ENCODE data around the gene GRIN3A.
A peak's percentile ranks its signal among the peaks of the same experiment; 100 is the strongest.

GRIN3A gene

DNA sequence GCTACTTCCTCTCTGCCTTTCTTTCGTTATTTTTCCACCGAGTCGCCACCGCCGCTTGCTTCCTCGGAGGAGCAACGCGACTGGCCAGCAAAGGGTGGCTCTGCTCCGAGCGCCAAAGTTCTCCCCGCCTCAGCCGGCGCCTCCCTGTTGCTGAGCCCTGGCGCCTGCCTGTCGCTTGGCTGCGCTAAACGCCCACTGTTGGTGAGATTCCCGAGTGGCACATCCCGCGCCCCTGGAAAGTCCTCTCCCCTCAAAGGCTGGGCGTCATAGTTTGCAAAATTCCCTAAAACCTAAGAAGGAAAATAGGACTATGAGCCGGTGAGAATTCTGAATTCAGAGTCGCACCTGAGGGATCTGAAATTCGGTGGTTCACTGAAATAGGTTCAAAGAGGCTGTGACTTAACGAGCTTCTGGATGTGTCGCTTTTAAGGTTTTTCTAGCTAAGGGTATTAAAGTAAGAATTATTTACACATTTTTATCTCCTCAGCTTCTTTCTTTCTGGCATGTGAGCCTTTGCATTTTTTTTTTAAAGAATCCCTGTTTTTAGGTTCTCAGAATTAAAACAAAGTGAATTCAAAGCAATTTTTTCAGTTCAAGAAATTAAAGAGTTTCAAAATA, at the start of gene GRIN3A:
GRIN3A (minus strand) TSS at position 82 of the 618 bp plus-strand sequence. CDS start 668 bp downstream, outside the sequence.
- no peaks in the 10 kb centered on the region for H3K36me3 ChIP-seq (ENCODE audit: insufficient read depth, low read length)
- no peaks in the 10 kb centered on the region for H3K9me3 ChIP-seq (ENCODE audit: low read length)
- H3K4me3 ChIP-seq (ENCODE audit: low read length), result peak within 1 kb of the TSS; percentile 18
- H2AFZ ChIP-seq (ENCODE audit: low read depth, low read length), result peak within 1 kb of the TSS; percentile 23
- no peaks in the 10 kb centered on the region for H3K4me1 ChIP-seq (ENCODE audit: insufficient read depth, low read length)
- H3K27me3 ChIP-seq (ENCODE audit: insufficient read depth, low read length), result peaks cover 64% of the 10 kb centered on the region

GRCh38 chr9:101787891-101788290, 49.4 kb upstream of the GRIN3A start:
- Histone ChIP-seq H3K27me3 (ENCODE audit: insufficient read depth, low read length) (no peaks in the 10 kb centered on the region), H3K9me3 (ENCODE audit: low read length) (no peaks in the 10 kb centered on the region), H3K4me1 (ENCODE audit: insufficient read depth, low read length) (no peaks in the 10 kb centered on the region), H2AFZ (ENCODE audit: low read depth, low read length) (no peak overlapping the region), H3K4me3 (ENCODE audit: low read length) (no peak overlapping the region), H3K36me3 (ENCODE audit: insufficient read depth, low read length) (no peaks in the 10 kb centered on the region)

DNA sequence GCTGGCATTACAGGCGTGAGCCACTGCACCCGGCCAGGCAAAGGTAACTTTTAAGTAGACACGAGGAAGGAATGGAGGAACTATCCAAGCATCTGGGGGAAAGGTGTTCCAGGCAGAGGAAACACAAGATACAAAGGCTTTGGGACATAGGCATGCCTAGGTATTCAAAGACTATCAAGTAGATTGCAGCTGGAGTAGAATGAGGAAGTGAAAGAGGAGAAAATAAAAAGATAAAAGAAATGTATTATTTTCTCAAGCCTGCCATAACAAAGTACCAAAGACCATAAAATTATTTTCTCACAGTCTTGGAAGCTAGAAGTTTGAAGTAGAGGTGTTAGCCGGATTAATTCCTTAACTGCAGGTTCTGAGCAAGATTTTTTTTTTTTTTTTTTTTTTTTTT, 39.9 kb upstream of the GRIN3A start:
- Histone ChIP-seq H3K4me1 (ENCODE audit: insufficient read depth, low read length) (no peaks in the 10 kb centered on the region), H2AFZ (ENCODE audit: low read depth, low read length) (no peak overlapping the region), H3K9me3 (ENCODE audit: low read length) (no peaks in the 10 kb centered on the region), H3K36me3 (ENCODE audit: insufficient read depth, low read length) (no peaks in the 10 kb centered on the region), H3K4me3 (ENCODE audit: low read length) (no peak overlapping the region), H3K27me3 (ENCODE audit: insufficient read depth, low read length) (no peaks in the 10 kb centered on the region)

GRCh38 chr9:101764472-101764871, 26.0 kb upstream of the GRIN3A start:
- no peak overlapping the region for H3K4me3 ChIP-seq (ENCODE audit: low read length)
- H3K9me3 ChIP-seq (ENCODE audit: low read length), result no peaks in the 10 kb centered on the region
- H3K4me1 ChIP-seq (ENCODE audit: insufficient read depth, low read length), result no peaks in the 10 kb centered on the region
- no peak overlapping the region for H2AFZ ChIP-seq (ENCODE audit: low read depth, low read length)
- no peaks in the 10 kb centered on the region for H3K27me3 ChIP-seq (ENCODE audit: insufficient read depth, low read length)
- H3K36me3 ChIP-seq (ENCODE audit: insufficient read depth, low read length), result no peaks in the 10 kb centered on the region

- H3K4me3 ChIP-seq (ENCODE audit: low read length), result no peak overlapping the region
Measured at GRCh38 chr9:101758304-101758930, 20.0 kb upstream of the GRIN3A start.

GRCh38 chr9:101753716-101754115, 15.3 kb upstream of the GRIN3A start:
- no peaks in the 10 kb centered on the region for H3K36me3 ChIP-seq (ENCODE audit: insufficient read depth, low read length)
- no peak overlapping the region for H3K4me3 ChIP-seq (ENCODE audit: low read length)

More at GRCh38 chr9:101758304-101758930, 20.0 kb upstream of the GRIN3A start:
- Histone ChIP-seq H3K4me1 (ENCODE audit: insufficient read depth, low read length) (no peaks in the 10 kb centered on the region), H3K27me3 (ENCODE audit: insufficient read depth, low read length) (no peaks in the 10 kb centered on the region), H3K9me3 (ENCODE audit: low read length) (no peaks in the 10 kb centered on the region), H2AFZ (ENCODE audit: low read depth, low read length) (no peak overlapping the region), H3K36me3 (ENCODE audit: insufficient read depth, low read length) (no peaks in the 10 kb centered on the region)

DNA sequence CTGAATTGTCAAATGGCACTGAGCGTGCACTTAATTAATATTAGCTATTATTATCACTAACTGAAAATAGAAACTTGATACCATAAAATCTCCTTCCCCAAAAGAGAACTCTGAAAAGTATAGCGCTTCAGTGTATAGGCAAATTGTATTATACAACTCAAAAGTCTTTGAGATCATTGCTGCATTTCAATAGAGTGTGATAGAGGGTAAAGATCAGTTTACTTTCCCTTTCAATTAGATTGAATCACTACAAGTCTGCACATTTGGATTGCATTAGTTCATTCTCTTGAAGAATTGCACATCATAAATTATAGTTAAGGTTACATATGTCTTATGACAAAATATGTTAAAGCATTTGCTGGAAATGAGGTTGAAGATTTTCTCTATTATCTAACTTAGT, 13.4 kb upstream of the GRIN3A start:
- Histone ChIP-seq H3K4me1 (ENCODE audit: insufficient read depth, low read length) (no peaks in the 10 kb centered on the region), H2AFZ (ENCODE audit: low read depth, low read length) (no peak overlapping the region), H3K36me3 (ENCODE audit: insufficient read depth, low read length) (no peaks in the 10 kb centered on the region), H3K9me3 (ENCODE audit: low read length) (no peaks in the 10 kb centered on the region), H3K27me3 (ENCODE audit: insufficient read depth, low read length) (no peaks in the 10 kb centered on the region), H3K4me3 (ENCODE audit: low read length) (no peak overlapping the region)

More at GRCh38 chr9:101753716-101754115, 15.3 kb upstream of the GRIN3A start:
- Histone ChIP-seq H3K4me1 (ENCODE audit: insufficient read depth, low read length) (no peaks in the 10 kb centered on the region), H3K9me3 (ENCODE audit: low read length) (no peaks in the 10 kb centered on the region), H3K27me3 (ENCODE audit: insufficient read depth, low read length) (no peaks in the 10 kb centered on the region), H2AFZ (ENCODE audit: low read depth, low read length) (no peak overlapping the region)

DNA sequence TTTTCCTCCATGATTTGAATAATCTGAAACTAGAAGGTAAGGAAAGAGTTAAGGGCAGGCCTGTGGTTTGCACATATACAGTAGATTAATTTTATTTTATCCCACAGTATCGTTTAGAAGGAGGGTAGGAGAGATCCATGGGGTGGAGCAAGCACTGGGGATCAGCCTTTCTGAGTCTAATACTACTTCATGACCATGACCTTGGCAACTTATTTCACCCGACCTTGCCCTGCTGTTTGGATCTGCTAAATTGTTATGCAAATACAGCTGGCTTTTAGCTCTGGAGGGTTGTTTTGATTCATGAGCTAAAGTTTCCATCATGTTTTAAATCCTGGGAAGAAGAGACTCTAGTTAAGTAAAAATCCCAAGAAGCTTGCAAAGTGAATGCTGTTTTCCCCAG, 864 bp upstream of the GRIN3A start:
- no peak overlapping the region for H3K4me3 ChIP-seq (ENCODE audit: low read length)

DNA sequence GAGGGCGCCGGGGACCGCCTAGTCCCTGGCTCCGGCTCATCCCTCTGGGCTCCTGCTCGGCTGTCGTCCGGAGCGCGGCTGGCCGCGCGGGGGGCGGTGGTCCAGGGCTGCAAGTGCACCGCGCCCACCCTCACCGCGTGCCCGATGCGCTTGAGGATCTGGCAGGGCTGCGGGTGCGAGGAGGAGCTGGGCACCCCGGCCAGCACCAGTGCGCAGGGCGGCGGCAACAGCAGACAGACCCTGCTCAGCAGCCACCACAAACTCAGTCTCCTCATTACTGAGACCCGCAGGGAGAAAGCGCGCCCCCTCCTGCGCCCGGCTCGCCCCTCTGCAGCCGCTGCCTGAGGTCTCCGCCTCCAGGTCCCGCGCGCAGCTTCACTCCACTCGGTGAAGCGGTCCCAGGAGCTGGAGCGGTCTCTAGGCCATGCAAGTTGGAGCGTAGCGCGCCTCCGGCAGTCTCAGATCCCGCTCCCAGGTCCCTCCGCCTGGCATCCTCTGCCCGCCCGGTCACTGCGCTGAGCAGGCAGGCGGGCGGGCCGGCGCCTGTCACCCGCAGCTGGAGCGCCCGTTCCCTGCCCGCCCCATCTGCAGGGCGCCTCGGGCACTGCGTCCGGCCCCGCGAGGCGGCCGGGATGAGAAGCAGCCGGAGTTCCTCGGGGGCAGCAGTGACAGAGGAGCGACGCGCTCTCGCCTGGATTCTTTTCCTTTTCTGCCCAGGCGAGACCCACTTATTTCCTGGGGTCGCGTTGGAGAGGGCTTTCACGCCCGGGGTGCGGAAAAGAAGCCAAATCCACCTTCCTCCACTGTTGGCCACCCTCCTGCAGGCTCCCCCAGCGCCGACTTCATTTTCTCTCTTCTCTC, 512 bp downstream of the GRIN3A start:
- H3K4me3 ChIP-seq (ENCODE audit: low read length), result peak overlapping the region; percentile 18
- no peaks in the 10 kb centered on the region for H3K4me1 ChIP-seq (ENCODE audit: insufficient read depth, low read length)
- no peaks in the 10 kb centered on the region for H3K36me3 ChIP-seq (ENCODE audit: insufficient read depth, low read length)
- H3K27me3 ChIP-seq (ENCODE audit: insufficient read depth, low read length), result peaks cover 64% of the 10 kb centered on the region
- no peaks in the 10 kb centered on the region for H3K9me3 ChIP-seq (ENCODE audit: low read length)
- H2AFZ ChIP-seq (ENCODE audit: low read depth, low read length), result peak overlapping the region; percentile 23

More for the DNA sequence above, 864 bp upstream of the GRIN3A start:
- H3K27me3 ChIP-seq (ENCODE audit: insufficient read depth, low read length), result peaks cover 64% of the 10 kb centered on the region
- H3K4me1 ChIP-seq (ENCODE audit: insufficient read depth, low read length), result no peaks in the 10 kb centered on the region
- no peak overlapping the region for H2AFZ ChIP-seq (ENCODE audit: low read depth, low read length)
- no peaks in the 10 kb centered on the region for H3K9me3 ChIP-seq (ENCODE audit: low read length)
- no peaks in the 10 kb centered on the region for H3K36me3 ChIP-seq (ENCODE audit: insufficient read depth, low read length)

- H2AFZ ChIP-seq (ENCODE audit: low read depth, low read length), result peak overlapping the region; percentile 23
- peaks cover 64% of the 10 kb centered on the region for H3K27me3 ChIP-seq (ENCODE audit: insufficient read depth, low read length)
- no peaks in the 10 kb centered on the region for H3K9me3 ChIP-seq (ENCODE audit: low read length)
- H3K4me1 ChIP-seq (ENCODE audit: insufficient read depth, low read length), result no peaks in the 10 kb centered on the region
- no peak overlapping the region for H3K4me3 ChIP-seq (ENCODE audit: low read length)
- no peaks in the 10 kb centered on the region for H3K36me3 ChIP-seq (ENCODE audit: insufficient read depth, low read length)
Measured at GRCh38 chr9:101737165-101737704, 1.2 kb downstream of the GRIN3A start.

- no peak overlapping the region for H3K4me3 ChIP-seq (ENCODE audit: low read length)
- no peaks in the 10 kb centered on the region for H3K9me3 ChIP-seq (ENCODE audit: low read length)
- no peaks in the 10 kb centered on the region for H3K36me3 ChIP-seq (ENCODE audit: insufficient read depth, low read length)
- H2AFZ ChIP-seq (ENCODE audit: low read depth, low read length), result no peak overlapping the region
- H3K4me1 ChIP-seq (ENCODE audit: insufficient read depth, low read length), result no peaks in the 10 kb centered on the region
- H3K27me3 ChIP-seq (ENCODE audit: insufficient read depth, low read length), result peaks cover 65% of the 10 kb centered on the region
Measured at GRCh38 chr9:101736717-101737116, 1.7 kb downstream of the GRIN3A start.

DNA sequence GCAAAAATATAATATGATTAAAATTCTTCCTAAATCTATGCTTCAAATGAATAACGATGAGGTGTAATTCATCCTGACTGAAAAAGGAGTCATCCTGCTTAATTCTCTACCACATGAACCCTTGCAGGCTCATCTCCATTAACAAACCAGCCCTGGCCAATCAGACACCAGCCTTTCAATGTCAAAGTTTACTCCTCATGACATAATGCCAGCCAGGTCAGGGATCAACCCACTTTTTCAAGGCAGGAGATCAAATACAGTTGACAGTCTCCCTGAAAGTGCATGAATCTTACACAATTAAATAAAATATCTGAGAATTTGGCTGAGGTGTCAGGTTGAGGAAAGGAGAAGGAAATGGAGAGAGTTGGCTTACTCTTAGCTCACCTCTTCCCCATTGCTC, 7.0 kb downstream of the GRIN3A start:
- H3K4me3 ChIP-seq (ENCODE audit: low read length), result no peak overlapping the region
- peaks cover 17% of the 10 kb centered on the region for H3K27me3 ChIP-seq (ENCODE audit: insufficient read depth, low read length)

More for the DNA sequence above, 7.0 kb downstream of the GRIN3A start:
- H3K9me3 ChIP-seq (ENCODE audit: low read length), result no peaks in the 10 kb centered on the region
- no peaks in the 10 kb centered on the region for H3K4me1 ChIP-seq (ENCODE audit: insufficient read depth, low read length)
- H3K36me3 ChIP-seq (ENCODE audit: insufficient read depth, low read length), result no peaks in the 10 kb centered on the region
- H2AFZ ChIP-seq (ENCODE audit: low read depth, low read length), result no peak overlapping the region
